DND-41 (cell line): Measurements from ENCODE around the gene PCSK9.

Experiments used
- ATAC-seq: fragments of 200-7000 bp; cut with Tn5 transposase; 3 replicates; pipeline ENCODE4 v1.9.1; 2021; ENCODE audit warnings: low read depth; ENCODE audit not compliant: insufficient read depth
- DNase-seq: peaks from one replicate; pipeline ENCODE4 v3.0.0-alpha.2; 2020
- H2AFZ ChIP-seq: 2 replicates; pipeline ENCODE4 v1.6.0; 2012; ENCODE audit warnings: low read depth, low read length
- H3K27ac ChIP-seq: 2 replicates; pipeline ENCODE4 v1.5.1; 2012; ENCODE audit warnings: low read length, inconsistent platforms
- H3K27me3 ChIP-seq: fragments of 200-600 bp; sonication (generic); 2 replicates; pipeline ENCODE4 v1.6.0; 2012; ENCODE audit warnings: low read length, mild to moderate bottlenecking, inconsistent platforms; ENCODE audit not compliant: insufficient read depth, poor library complexity
- H3K36me3 ChIP-seq: 2 replicates; pipeline ENCODE4 v1.5.1; 2012; ENCODE audit warnings: low read length, inconsistent platforms; ENCODE audit not compliant: insufficient read depth
- H3K4me1 ChIP-seq: 2 replicates; pipeline ENCODE4 v1.5.1; 2012; ENCODE audit warnings: mild to moderate bottlenecking, low read length; ENCODE audit not compliant: insufficient read depth
- H3K4me2 ChIP-seq: 2 replicates; pipeline ENCODE4 v1.6.0; 2012; ENCODE audit warnings: mild to moderate bottlenecking, moderate library complexity, low read length, inconsistent platforms; ENCODE audit not compliant: insufficient read depth
- H3K4me3 ChIP-seq, 2 experiments: fragments of 200-600 bp in 1 of 2; shearing (Covaris generic) in 1 of 2; 2 replicates each; pipeline ENCODE4 v1.5.1; 2012 to 2016; ENCODE audit warnings: inconsistent platforms in 2 of 2, low read length in 2 of 2, mild to moderate bottlenecking in 2 of 2, low read depth in 1 of 2, moderate library complexity in 1 of 2
- H3K79me2 ChIP-seq: 2 replicates; pipeline ENCODE4 v1.6.0; 2012; ENCODE audit warnings: low read length, inconsistent platforms; ENCODE audit not compliant: insufficient read depth
- H3K9ac ChIP-seq: 2 replicates; pipeline ENCODE4 v1.6.0; 2012; ENCODE audit warnings: low read depth, mild to moderate bottlenecking, inconsistent platforms, low read length, moderate library complexity
- H3K9me3 ChIP-seq: 2 replicates; pipeline ENCODE4 v1.5.1; 2012; ENCODE audit warnings: low read length, moderate library complexity, mild to moderate bottlenecking, inconsistent platforms; ENCODE audit not compliant: insufficient read depth, severe bottlenecking
- H4K20me1 ChIP-seq: 2 replicates; pipeline ENCODE4 v1.6.0; 2012; ENCODE audit warnings: low read length; ENCODE audit not compliant: insufficient read depth
- CTCF ChIP-seq: IDR thresholded peaks from 2 replicates; pipeline ENCODE4 v1.5.1; 2012; ENCODE audit warnings: borderline replicate concordance, low read length, moderate library complexity, mild to moderate bottlenecking; ENCODE audit not compliant: poor library complexity, severe bottlenecking; ENCODE audit errors: extremely low read depth
- EZH2 ChIP-seq: IDR thresholded peaks from 3 replicates; pipeline ENCODE4 v1.6.1; 2012; ENCODE audit warnings: borderline replicate concordance, low read depth, mild to moderate bottlenecking, moderate library complexity, low read length, inconsistent platforms; ENCODE audit not compliant: severe bottlenecking

The PCSK9 gene

GRCh38 chr1:55010194-55010886, 29.0 kb upstream of the PCSK9 start:
- TF ChIP-seq CTCF: no peak
- no peak for TF ChIP-seq EZH2
- DNase-seq (no peak), ATAC-seq (no peak)
- H3K4me2 ChIP-seq: no peak overlapping the region
- H3K9me3 ChIP-seq: no peaks in the 10 kb centered on the region
- H2AFZ ChIP-seq: no peak overlapping the region
- H4K20me1 ChIP-seq: no peaks in the 10 kb centered on the region
- H3K27ac ChIP-seq: no peak overlapping the region
- no peaks in the 10 kb centered on the region for H3K79me2 ChIP-seq
- H3K9ac ChIP-seq: no peak overlapping the region
- H3K36me3 ChIP-seq: no peaks in the 10 kb centered on the region
- H3K4me1 ChIP-seq: no peaks in the 10 kb centered on the region
- no peak overlapping the region for H3K4me3 ChIP-seq
- H3K27me3 ChIP-seq: peaks cover 10% of the 10 kb centered on the region

- Histone ChIP-seq H3K4me1 (no peaks in the 10 kb centered on the region), H4K20me1 (no peaks in the 10 kb centered on the region), H3K4me2 (no peak overlapping the region), H3K9ac (no peak overlapping the region), H2AFZ (no peak overlapping the region), H3K9me3 (no peaks in the 10 kb centered on the region), H3K27me3 (peaks cover 14% of the 10 kb centered on the region), H3K36me3 (no peaks in the 10 kb centered on the region), H3K27ac (no peak overlapping the region), H3K79me2 (no peaks in the 10 kb centered on the region), H3K4me3 (no peak overlapping the region)
- no peak for TF ChIP-seq EZH2
- TF ChIP-seq CTCF: no peak
- ATAC-seq (no peak), DNase-seq (no peak)
Observed at GRCh38 chr1:55010887-55011217, 28.5 kb upstream of the PCSK9 start.

- Histone ChIP-seq H3K4me1 (no peaks in the 10 kb centered on the region), H3K4me3 (no peak overlapping the region), H4K20me1 (no peaks in the 10 kb centered on the region), H3K4me2 (no peak overlapping the region), H3K9ac (no peak overlapping the region), H2AFZ (no peak overlapping the region), H3K27ac (no peak overlapping the region), H3K27me3 (peaks cover 22% of the 10 kb centered on the region), H3K79me2 (no peaks in the 10 kb centered on the region), H3K9me3 (no peaks in the 10 kb centered on the region), H3K36me3 (no peaks in the 10 kb centered on the region)
- ATAC-seq: no peak
- no peak for TF ChIP-seq CTCF
- TF ChIP-seq EZH2: no peak
- no peak for DNase-seq
Observed at GRCh38 chr1:55012661-55013060, 26.7 kb upstream of the PCSK9 start.
